NB4 (cell line): Measurements from ENCODE around the gene ZNF18.
"Not testable (repeated sequence)": the region's sequence is repeated elsewhere in the genome, so short reads cannot be mapped to it uniquely, and the experiment has no call there.

ENCODE experiments used
- DNase-seq: peaks from one replicate; pipeline ENCODE4 v3.0.0; 2010; ENCODE audit warnings: low read depth
- H3K4me3 ChIP-seq: one replicate; pipeline ENCODE4 v1.5.1; 2011; ENCODE audit warnings: mild to moderate bottlenecking, low read depth, low read length, moderate library complexity
- CTCF ChIP-seq: IDR thresholded peaks from one replicate; pipeline ENCODE4 v1.5.1; 2012; ENCODE audit warnings: low read depth, low read length
- MAX ChIP-seq: IDR thresholded peaks from 2 replicates; pipeline ENCODE4 v1.6.1; 2011; ENCODE audit warnings: low read depth, low read length
- MYC ChIP-seq: IDR thresholded peaks from 2 replicates; pipeline ENCODE4 v1.6.1; 2011; ENCODE audit warnings: low read depth, low read length
- POLR2A ChIP-seq: IDR thresholded peaks from 2 replicates; pipeline ENCODE4 v1.6.1; 2011; ENCODE audit warnings: mild to moderate bottlenecking; ENCODE audit not compliant: insufficient read length; ENCODE audit errors: extremely low read depth

Gene ZNF18

GRCh38 chr17:11950771-11951519, 46.3 kb downstream of the ZNF18 start:
- DNase-seq = no peak
- H3K4me3 ChIP-seq = no peak overlapping the region

GRCh38 chr17:11949571-11949970, 47.7 kb downstream of the ZNF18 start:
- DNase-seq, H3K4me3 ChIP-seq: not testable (repeated sequence)

More at GRCh38 chr17:11950771-11951519, 46.3 kb downstream of the ZNF18 start:
- no peak for TF ChIP-seq MAX
- no peak for TF ChIP-seq MYC
- no peak for TF ChIP-seq CTCF
- no peak for TF ChIP-seq POLR2A

- no peak for TF ChIP-seq POLR2A
- TF ChIP-seq MAX = no peak
- TF ChIP-seq CTCF = no peak
- no peak for TF ChIP-seq MYC
- H3K4me3 ChIP-seq = no peak overlapping the region
- no peak for DNase-seq
Observed at GRCh38 chr17:11948789-11949188, 48.5 kb downstream of the ZNF18 start.

- no peak for DNase-seq
- no peak for TF ChIP-seq MYC
- TF ChIP-seq CTCF = no peak
- TF ChIP-seq POLR2A = no peak
- no peak for TF ChIP-seq MAX
- no peak overlapping the region for H3K4me3 ChIP-seq
Observed at GRCh38 chr17:11944587-11944986, 52.7 kb downstream of the ZNF18 start.

- no peak for DNase-seq
- TF ChIP-seq POLR2A = no peak
- no peak for TF ChIP-seq CTCF
- TF ChIP-seq MAX = no peak
- no peak for TF ChIP-seq MYC
- no peak overlapping the region for H3K4me3 ChIP-seq
Observed at GRCh38 chr17:11943759-11944347, 53.4 kb downstream of the ZNF18 start.

DNA sequence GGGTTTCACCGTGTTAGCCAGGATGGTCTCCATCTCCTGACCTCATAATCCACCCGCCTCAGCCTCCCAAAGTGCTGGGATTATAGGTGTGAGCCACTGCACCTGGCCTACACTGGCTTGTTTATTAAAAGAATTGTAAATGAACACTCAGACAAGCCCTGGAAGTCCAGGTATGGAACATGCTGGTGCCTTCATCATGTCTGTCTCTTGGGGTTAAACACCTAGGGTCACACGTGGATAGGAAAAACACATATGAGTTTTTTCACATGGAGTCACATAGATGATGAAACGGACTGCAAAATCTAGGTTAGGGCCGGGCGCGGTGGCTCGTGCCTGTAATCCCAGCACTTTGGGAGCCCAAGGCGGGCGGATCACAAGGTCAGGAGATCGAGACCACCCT, 54.2 kb downstream of the ZNF18 start:
- not testable (repeated sequence) for DNase-seq, H3K4me3 ChIP-seq

DNA sequence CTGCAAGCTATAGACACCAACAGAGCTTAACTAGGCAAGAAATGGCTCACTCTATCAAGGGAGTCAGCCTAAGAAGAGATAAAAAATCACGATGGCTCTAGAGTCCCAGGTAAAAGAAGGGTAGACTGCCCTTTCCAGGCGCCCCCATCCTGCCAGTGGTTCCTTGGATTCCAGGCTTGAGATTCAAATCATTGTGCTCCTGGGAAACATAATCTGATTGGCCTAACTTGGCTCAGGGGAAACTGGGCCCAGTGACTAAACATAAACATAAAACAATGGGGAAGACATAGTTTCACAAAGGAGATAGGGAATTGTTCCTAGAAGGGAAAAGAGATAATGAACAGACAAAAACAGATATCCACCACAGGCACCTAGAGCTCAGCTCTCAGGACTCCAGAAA, 56.4 kb downstream of the ZNF18 start:
- H3K4me3 ChIP-seq = no peak overlapping the region
- TF ChIP-seq MAX = no peak
- no peak for TF ChIP-seq POLR2A
- no peak for TF ChIP-seq CTCF
- TF ChIP-seq MYC = no peak
- no peak for DNase-seq
